ENCODE measurements around the gene RAB3C. TPM values are rescaled to one million over a fixed set of nuclear protein-coding genes. Genes with fewer than 3 reads are reported as not detected.

Gene RAB3C
- total RNA-seq, 1 donor from 2014 or later, result 0.59 TPM

DNA sequence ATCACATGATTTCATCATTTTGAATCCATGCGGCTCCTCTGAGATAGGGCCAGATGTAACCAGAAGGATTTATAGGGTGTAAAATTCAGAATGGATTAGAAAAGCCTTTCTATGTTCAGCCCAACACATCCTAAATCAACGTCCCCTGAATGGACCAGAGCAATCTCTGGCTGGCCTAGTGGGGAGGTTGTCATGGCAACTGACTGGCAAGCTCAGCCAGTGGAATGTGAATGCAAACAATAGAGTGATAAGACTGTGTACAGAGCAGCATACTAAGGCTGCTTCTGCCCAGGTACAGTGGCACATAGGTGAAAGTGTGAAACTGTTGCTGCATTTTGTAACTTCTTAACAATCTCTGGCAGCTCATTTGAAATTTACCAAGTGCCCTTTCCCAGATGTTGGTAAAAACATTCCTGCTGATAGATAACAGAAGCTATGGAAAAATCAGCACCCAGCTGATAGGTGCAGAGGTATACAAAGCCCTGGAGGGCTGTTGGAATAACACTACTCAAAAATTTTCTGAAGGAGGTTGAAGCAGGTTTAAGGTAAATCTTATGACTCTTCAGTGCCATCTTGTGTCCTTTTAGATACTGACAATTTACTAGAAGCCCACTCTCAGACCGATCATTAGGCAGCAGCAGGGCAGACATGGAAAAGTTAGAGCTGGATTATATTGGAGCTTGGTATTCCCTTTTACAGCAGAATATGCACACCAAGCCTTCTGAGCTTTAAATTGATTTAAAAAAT is 267.2 kb downstream of the RAB3C start:
- intact Hi-C loops (cut with DNase I), result loop anchor here (2.0 kb wide), 1 partner anchor 351 kb away; no protein-coding TSS in a partner anchor
- no peak for DNase-seq (ENCODE audit: low spot score)

DNA sequence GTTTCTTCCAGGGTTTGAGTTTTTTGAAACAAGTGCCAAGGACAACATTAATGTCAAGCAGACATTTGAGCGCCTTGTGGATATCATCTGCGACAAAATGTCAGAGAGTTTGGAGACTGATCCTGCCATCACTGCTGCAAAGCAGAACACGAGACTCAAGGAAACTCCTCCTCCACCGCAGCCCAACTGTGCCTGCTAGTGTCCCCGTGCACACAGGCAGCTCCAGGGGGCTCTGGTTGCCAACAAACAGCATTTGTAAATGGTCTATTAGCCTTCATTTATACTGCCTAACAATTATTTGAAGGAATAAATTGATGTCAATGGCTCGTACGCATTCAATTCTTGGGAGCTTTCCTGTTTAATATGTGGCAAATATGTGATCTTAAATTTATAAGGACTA is 268.3 kb downstream of the RAB3C start:
- intact Hi-C loops (cut with DNase I), result no loop called here

DNA sequence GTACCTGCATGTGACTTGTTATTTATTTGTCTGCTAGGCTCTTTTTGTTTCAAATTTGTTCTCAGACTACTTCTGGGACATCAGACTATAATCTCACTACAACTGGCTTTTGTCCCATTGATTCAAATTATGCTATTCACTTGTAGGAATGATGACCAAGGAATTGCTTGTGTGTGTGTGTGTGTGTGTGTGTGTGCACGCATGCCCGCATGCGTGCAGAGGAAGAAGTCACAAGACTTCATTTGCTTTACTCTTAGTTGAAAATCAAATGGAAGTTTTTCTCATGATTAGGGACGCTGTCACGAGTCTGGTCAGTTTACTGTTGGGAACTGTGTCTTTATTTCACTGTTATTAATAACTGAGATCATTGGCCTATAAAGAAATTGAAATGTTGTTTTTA is 268.7 kb downstream of the RAB3C start:
- DNase-seq (ENCODE audit: low spot score), result no peak
- intact Hi-C loops (cut with DNase I), result no loop called here

More for the DNA sequence above, 268.3 kb downstream of the RAB3C start:
- no peak for DNase-seq (ENCODE audit: low spot score)

DNA sequence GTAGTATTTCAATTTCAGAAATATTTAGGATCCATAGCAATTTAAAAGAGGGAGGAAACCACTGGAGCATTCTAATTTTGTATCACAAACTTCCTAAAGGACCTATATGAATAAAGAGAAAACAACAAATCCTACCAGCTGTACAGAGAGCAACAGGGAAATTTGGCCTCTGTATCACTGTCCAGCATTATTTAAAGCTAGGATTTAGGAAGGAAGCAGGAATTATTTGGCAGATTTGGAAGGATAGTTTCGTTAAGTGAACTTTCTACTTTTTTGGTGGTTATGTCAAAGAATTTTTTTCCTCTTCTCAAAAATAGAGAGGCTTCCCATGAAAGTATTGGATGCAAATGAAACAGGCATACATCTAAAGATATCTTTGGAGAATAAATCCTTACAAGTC is 269.7 kb downstream of the RAB3C start:
- no peak for DNase-seq (ENCODE audit: low spot score)
- intact Hi-C loops (cut with DNase I), result no loop called here

DNA sequence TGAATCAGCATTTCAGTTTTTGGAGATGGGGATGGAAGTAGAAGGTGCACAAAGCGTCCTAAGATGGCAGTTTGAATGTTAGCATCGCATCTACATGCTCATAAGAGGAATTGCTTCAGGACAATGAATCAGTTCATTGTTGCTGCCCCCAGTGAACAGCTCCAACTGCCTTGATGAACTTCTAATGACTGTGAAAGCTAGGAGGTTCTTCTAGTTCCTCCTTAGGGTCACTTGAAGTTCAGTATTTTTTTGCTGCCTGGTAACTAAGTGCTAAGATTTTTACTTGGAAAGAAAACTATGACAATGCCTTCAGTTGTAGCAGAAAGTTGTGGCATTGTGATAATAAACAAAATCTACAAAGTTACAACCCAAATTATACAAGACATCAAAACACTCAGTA is 271.6 kb downstream of the RAB3C start:
- no peak for DNase-seq (ENCODE audit: low spot score)
- intact Hi-C loops (cut with DNase I), result no loop called here

DNA sequence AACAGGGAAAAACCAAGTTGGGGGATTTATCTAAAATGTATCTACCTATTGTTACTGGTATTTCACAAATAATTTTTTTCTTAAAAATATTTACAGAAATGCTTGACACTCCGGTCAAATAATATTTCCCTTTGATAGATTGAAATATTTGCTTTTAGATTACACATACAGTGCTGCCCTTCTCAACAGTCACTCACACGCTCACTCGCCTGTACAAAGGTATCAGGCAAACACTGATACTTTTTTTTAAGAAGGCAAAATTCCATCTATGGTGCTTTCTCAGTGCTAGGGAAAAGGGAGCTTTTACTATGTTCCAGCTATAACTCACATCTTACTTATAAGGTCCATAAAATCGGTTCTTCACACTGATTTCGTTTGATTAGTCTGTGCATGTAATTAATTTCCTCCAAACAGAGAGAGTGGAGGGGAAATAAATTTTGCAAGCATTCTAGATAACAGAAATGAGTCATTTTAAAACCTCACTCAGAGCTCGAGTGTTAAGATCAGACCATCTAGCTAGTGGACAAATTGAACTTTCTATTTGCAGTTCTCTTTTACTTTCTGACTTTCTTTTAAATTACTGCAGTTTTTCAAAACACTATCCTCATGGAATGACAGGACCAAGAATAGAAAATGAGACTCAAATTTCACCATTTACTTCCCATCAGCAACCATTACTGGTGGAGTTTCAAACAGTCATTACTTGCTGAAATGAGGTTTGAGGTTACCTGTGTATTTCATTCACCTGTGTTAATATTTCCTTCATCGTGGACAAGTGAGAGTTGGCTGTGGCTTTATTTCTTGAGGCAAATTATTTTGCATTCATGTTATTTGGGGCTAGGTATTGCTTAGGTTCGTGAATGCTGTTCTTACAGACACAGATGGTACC is 273.2 kb downstream of the RAB3C start:
- no peak for DNase-seq (ENCODE audit: low spot score)
- intact Hi-C loops (cut with DNase I), result no loop called here

DNA sequence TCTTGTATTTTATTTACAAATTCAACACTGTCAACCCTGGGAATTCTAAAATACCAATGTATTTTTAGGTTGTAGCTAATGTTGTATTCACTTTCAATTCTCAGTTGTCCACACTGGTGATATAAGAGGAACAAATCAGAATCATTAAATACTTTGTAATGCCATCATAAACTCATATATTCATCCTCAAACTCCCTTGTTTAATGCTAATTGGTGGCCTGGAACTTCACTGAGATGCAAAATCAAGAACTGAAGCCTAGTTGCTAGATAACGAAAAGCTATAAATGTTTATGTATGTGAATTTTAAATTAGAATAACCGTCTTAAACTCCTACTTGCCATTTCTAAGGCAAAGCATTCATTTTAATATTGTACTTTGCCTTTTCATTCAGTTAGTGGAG is 274.7 kb downstream of the RAB3C start:
- intact Hi-C loops (cut with DNase I), result no loop called here
- no peak for DNase-seq (ENCODE audit: low spot score)

DNA sequence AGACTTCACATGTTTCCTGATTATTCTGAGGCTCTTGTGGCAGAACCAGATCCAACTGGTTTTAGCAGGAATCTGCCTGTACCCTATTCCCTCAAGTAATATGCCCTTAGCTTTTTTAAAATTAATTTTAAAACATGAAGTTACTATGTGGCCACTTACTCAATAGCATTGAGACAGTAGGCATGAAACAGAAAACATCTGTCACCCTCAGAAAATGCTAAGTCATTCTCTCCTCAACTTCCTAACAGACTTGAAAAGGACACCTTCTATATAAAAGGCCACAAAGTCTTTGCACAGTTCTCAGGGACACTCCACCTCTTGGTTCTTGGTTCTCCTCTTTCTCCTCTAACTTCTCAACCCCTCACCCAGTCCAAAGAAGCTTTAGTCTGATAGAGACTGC is 277.8 kb downstream of the RAB3C start:
- intact Hi-C loops (cut with DNase I), result no loop called here
- DNase-seq (ENCODE audit: low spot score), result no peak

DNA sequence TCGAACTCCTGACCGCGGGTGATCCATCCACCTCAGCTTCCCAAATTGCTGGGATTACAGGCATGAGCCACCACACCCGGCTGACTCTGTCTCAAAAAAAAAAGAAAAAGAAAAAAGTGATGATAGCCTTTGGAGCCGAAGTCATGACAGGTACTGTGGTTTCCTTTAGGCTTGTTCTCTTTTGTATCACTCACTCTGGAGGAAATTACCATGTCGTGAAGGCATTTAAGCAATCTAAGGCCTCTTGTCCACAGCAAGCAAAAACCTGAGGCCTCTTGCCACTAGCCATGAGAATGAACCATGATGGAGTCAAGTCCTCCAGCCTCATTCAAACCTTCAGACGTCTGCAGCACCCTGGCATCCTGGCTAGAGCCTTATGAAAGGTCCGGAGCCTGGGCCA is 286.1 kb downstream of the RAB3C start:
- intact Hi-C loops (cut with DNase I), result no loop called here
- DNase-seq (ENCODE audit: low spot score), result no peak

DNA sequence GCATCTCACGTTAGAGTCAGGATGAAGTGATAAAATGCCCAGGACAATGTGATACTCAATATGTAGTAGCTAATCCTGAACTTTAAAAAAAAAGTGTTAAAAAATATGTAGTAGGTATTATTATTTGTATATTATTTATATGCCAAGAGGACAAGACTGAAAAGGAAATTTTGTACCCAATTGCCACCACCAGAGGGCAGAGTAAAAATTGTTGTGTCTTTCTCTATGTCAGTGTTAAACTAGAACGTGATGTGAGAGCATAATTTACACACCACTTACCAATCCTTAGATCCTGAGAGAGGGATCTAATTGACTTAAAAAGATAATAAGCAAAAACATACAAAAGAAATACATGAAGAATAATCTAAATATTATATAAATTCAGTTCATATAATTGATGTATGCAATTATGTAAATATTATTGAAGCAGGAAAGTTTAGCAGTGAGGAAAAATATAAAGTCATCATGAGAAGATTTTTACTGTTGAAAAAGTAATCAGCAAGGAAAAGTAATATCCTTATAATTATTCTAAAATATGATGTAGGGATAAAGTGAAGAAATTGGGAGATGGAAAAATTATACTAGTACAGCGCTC is 288.9 kb downstream of the RAB3C start:
- DNase-seq (ENCODE audit: low spot score), result no peak
- intact Hi-C loops (cut with DNase I), result no loop called here

DNA sequence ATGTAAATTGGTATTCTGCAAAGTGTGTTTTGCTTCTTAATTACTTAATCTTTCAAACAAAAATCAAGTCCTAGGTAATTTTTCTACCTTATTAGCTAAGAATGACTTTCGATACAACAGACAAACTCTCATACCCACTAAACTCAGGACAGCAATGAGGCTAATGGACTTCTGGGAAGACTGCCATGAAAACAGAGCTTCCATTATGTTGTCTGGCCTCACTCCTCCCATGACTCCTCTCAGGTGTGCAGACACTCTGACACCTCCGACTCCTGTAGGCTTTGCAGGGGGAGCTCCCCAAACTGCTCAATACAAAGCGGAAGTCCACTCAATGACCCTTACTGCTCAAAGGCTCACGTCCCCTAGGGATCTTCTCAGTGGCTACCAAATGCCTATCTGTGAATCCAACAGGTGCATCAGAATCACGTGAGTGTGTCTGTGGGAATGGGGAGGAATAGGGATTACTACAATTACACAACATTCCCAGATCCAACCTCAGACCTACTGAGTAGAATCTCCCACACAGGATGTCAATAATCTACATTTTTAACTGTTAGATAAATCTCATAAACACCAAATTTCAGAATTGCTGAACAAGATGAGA is 289.9 kb downstream of the RAB3C start:
- intact Hi-C loops (cut with DNase I), result no loop called here
- DNase-seq (ENCODE audit: low spot score), result no peak

DNA sequence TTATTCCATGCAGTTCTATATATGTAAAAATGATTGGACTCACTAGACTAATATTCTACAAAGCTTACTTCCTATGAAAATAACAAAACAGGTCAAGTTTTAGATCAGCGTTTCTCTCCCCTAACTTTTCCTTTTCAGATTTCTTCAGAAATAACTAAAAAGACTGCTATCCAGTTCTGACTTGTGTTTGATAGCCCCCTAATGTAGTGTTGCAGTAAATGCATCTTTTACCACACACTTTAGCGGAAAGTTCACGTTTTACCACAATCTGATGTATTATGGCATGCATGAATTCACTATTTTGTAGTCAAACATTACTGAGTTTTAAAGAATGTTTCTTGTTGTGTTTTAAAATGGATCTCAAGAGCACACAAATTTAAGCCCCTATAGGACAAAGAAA is 292.7 kb downstream of the RAB3C start:
- no peak for DNase-seq (ENCODE audit: low spot score)
- intact Hi-C loops (cut with DNase I), result no loop called here

DNA sequence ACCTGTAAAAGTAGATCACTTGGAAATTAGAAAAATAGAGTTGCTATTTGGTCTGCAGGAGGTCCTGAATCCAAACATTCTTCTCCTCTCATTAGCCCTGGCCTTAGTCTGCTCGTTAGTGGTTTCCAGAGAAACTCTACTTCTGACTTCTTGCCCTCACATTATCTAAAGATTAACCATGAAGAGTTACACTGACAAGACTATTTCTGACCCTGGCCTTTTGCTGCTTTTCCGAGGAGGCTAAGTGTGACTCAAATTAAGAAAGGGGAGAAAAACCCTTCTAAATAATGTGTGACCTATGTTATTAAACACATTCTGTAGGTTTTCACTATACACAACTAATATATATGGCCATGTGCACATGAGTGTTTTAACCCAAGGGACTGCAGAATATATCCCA is 302.4 kb downstream of the RAB3C start:
- no peak for DNase-seq (ENCODE audit: low spot score)
- intact Hi-C loops (cut with DNase I), result loop anchor here (5.0 kb wide), 1 partner anchor 287 kb away; no protein-coding TSS in a partner anchor

DNA sequence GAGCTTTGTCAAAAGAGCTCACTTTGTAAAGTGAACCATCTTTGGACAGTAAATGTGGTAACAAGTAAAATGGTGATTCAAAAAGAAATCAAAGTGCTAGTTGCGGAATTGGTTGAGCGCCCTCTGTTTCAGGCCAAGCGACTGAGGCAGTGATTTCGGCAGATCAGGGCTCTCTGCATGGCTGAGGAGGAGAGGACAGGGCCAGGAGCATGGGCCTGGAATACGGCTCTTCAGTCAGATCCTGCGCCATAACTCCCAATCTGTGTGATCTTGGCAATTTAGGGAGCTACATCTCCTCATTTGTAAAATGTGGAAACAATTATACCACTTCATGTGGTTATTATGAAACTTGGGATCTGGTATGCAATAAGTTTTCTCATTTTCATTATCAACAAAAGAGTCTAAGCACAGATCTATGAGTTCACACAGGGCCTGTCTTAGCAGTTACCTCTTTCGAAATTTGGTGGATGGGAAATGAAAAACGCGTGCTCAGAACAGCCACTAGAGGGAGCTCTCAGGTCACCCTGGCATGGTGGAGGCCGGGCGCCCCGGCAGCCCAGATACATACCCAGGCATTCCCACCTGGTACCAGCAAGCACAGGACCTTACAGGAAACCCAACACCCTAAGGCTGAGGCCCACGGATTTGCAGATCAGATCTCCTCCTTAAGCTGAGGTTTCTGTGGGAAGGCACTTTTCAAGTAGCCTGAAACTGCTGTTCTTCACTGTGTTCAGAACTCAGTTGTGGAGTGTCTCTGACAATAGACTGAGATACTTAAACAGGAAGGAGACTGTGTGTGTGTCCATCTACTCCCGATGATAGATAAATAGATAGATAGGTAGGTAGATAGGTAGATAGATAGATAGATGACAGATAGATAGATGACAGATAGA is 303.7 kb downstream of the RAB3C start:
- intact Hi-C loops (cut with DNase I), result loop anchor here (2.0 to 5.0 kb wide), 2 partner anchors 120 to 286 kb away; no protein-coding TSS in a partner anchor
- peak; percentile 79 for DNase-seq (ENCODE audit: low spot score)

DNA sequence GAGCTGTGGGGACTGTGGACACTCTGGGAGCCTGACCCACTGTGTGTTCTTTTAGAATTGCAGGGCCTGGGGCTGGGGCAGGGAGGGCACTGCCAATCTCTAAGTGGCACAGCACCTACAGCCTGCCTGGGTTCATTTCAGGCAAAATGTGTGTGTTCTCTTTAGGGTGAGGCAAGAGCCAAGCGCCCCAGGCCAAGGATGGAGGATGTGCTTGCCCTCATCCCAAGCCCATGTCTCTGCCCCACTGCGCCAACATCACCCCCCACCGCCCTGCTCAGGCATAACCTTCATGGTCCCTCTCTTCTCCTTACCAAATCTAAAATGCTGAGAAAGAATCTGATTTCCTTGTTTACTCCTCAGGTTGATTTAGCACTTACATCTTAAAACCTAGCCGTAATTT is 304.4 kb downstream of the RAB3C start:
- no peak for DNase-seq (ENCODE audit: low spot score)

DNA sequence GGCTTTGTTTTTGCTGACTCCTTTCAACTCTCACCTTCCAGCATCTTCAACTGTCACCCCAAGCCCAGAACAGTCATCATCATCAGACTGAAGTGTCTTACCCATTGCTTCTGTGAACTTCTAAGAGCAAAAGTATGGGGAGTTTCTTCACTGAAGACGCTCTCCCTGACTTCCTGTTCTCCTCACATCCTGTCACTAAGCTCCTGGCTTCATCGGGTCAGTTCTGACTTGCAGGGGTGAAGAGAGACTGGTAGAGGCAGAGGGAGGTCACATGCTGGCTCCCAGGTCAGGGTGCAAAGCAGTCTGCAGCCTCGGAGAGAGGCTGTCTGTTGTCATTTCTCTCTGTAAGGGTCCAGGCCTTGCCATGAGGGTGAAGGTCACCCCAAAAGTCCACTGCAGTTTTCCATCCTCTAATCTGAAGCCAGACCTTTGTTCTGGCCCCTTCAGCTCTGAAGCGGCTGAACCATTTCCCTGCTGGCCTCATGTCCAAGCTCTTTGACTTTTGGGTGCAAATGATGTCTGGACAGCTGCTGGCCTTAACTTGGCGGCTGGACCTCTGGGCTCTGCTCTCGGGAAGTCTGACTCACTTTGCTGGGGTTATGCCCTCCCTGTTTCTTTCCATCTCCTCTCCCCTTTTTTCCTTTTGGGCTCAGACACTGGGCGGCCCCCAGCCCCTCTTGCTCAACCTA is 305.0 kb downstream of the RAB3C start:
- no peak for DNase-seq (ENCODE audit: low spot score)
- intact Hi-C loops (cut with DNase I), result loop anchor here (2.0 to 5.0 kb wide), 2 partner anchors 119 to 284 kb away; no protein-coding TSS in a partner anchor

More for the DNA sequence above, 304.4 kb downstream of the RAB3C start:
- intact Hi-C loops (cut with DNase I), result loop anchor here (2.0 to 5.0 kb wide), 2 partner anchors 119 to 285 kb away; no protein-coding TSS in a partner anchor

DNA sequence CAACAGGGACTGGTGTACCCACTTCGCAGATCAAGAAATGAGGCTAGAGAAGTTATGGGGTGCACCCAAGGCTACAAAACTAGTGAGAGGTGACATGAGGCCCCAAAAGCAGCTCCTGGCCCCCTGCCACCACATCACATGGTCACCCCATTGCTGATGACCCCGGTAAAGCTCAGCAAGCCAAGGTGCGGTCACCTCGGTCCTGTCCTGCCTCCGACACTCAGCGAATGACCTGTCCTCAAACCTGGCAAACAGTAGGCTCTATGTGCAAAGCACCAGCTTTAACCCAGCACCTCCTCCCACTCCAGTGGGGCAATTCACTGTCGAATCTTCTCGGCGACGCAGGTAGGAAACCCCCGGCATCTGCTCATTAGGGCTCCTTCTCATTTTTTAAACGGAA is 307.4 kb downstream of the RAB3C start:
- no peak for DNase-seq (ENCODE audit: low spot score)
- intact Hi-C loops (cut with DNase I), result no loop called here

DNA sequence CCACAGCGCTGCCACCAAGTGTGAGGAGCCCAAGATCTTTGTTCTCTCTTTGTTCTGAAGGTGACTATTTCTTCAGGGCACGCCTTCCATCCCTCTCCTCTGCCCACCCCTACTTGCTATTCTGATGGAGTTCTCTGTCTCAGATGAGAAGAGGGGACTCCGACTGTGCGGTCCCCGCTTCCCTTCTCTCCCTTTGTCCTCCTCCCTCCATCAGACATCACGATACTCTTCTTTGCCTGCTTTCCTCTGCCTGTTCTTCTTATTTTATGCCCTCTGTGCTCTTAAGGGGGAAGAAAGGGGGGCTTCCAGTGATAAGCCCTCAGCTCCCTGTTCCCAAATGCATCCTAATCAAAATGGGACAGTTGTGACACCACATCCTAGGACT is 307.8 kb downstream of the RAB3C start:
- DNase-seq (ENCODE audit: low spot score), result no peak
- intact Hi-C loops (cut with DNase I), result no loop called here
